ENCODE measurements around the gene C3.

Gene C3

GRCh38 chr19:6740589-6741343 is 20.3 kb upstream of the C3 start:
- no peak for TF ChIP-seq CTCF (IDR thresholded peaks at IDR 0.05; ENCODE audit: insufficient read depth, low read length, poor library complexity, severe bottlenecking)
- Histone ChIP-seq H3K4me3 (replicated peaks; ENCODE audit: low read depth, low read length) (peak overlapping the region; percentile 94), H3K36me3 (ENCODE audit: control insufficient read depth, insufficient read depth, low read length) (peaks cover 15% of the 10 kb centered on the region), H3K27me3 (replicated peaks; ENCODE audit: control insufficient read depth, insufficient read depth, low read length) (no peaks in the 10 kb centered on the region)
- peak; percentile 74 for DNase-seq (ENCODE audit: extremely low read depth, insufficient read length)

GRCh38 chr19:6739883-6740588 is 19.6 kb upstream of the C3 start:
- no peak for TF ChIP-seq CTCF (IDR thresholded peaks at IDR 0.05; ENCODE audit: insufficient read depth, low read length, poor library complexity, severe bottlenecking)
- Histone ChIP-seq H3K36me3 (ENCODE audit: control insufficient read depth, insufficient read depth, low read length) (peaks cover 14% of the 10 kb centered on the region), H3K4me3 (replicated peaks; ENCODE audit: low read depth, low read length) (peak overlapping the region; percentile 94), H3K27me3 (replicated peaks; ENCODE audit: control insufficient read depth, insufficient read depth, low read length) (no peaks in the 10 kb centered on the region)
- DNase-seq (ENCODE audit: extremely low read depth, insufficient read length): no peak

GRCh38 chr19:6739390-6739882 is 19.0 kb upstream of the C3 start, which contains the start of gene TRIP10:
TRIP10 (plus strand) TSS chr19:6739680; CDS start chr19:6739762, 82 bp downstream.
- Histone ChIP-seq H3K4me3 (replicated peaks; ENCODE audit: low read depth, low read length) (peak within 1 kb of the TSS; percentile 94), H3K36me3 (ENCODE audit: control insufficient read depth, insufficient read depth, low read length) (peaks cover 8% of the 10 kb centered on the region), H3K27me3 (replicated peaks; ENCODE audit: control insufficient read depth, insufficient read depth, low read length) (no peaks in the 10 kb centered on the region)
- peak; percentile 80 for DNase-seq (ENCODE audit: extremely low read depth, insufficient read length)
- no peak for TF ChIP-seq CTCF (IDR thresholded peaks at IDR 0.05; ENCODE audit: insufficient read depth, low read length, poor library complexity, severe bottlenecking)

- Histone ChIP-seq H3K36me3 (ENCODE audit: control insufficient read depth, insufficient read depth, low read length) (peaks cover 3% of the 10 kb centered on the region), H3K27me3 (replicated peaks; ENCODE audit: control insufficient read depth, insufficient read depth, low read length) (no peaks in the 10 kb centered on the region), H3K4me3 (replicated peaks; ENCODE audit: low read depth, low read length) (peak overlapping the region; percentile 58)
- no peak for TF ChIP-seq CTCF (IDR thresholded peaks at IDR 0.05; ENCODE audit: insufficient read depth, low read length, poor library complexity, severe bottlenecking)
- peak; percentile 75 for DNase-seq (ENCODE audit: extremely low read depth, insufficient read length)
Observed at GRCh38 chr19:6738787-6739389, 18.4 kb upstream of the C3 start.

GRCh38 chr19:6737873-6738786 is 17.7 kb upstream of the C3 start:
- peak; percentile 80 for TF ChIP-seq CTCF (IDR thresholded peaks at IDR 0.05; ENCODE audit: insufficient read depth, low read length, poor library complexity, severe bottlenecking)
- peak; percentile 73 for DNase-seq (ENCODE audit: extremely low read depth, insufficient read length)

More at GRCh38 chr19:6737873-6738786, 17.7 kb upstream of the C3 start:
- Histone ChIP-seq H3K36me3 (ENCODE audit: control insufficient read depth, insufficient read depth, low read length) (peaks cover 3% of the 10 kb centered on the region), H3K4me3 (replicated peaks; ENCODE audit: low read depth, low read length) (peak overlapping the region; percentile 58; the same call in 1 of the 2 replicates), H3K27me3 (replicated peaks; ENCODE audit: control insufficient read depth, insufficient read depth, low read length) (no peaks in the 10 kb centered on the region)

Data from GM06990 (cell line).